Neuronal stem cell (in vitro differentiated cells): ENCODE results near the gene GORASP2.

Experiments used
- DNase-seq: peaks from one replicate; pipeline ENCODE4 v3.0.0-alpha.2; 2013; ENCODE audit warnings: low spot score
- H2AFZ ChIP-seq: one replicate; pipeline ENCODE4 v1.6.1; 2013; ENCODE audit warnings: mild to moderate bottlenecking, low read length, inconsistent platforms
- H2AK5ac ChIP-seq: 2 replicates; pipeline ENCODE4 v1.6.1; 2013; ENCODE audit warnings: low read depth, mild to moderate bottlenecking, inconsistent platforms, low read length, moderate library complexity, mixed read lengths
- H2BK120ac ChIP-seq: 2 replicates; pipeline ENCODE4 v1.6.1; 2013; ENCODE audit warnings: low read depth, mild to moderate bottlenecking, inconsistent platforms, low read length, moderate library complexity, mixed read lengths
- H2BK12ac ChIP-seq: one replicate; pipeline ENCODE4 v1.6.1; 2013; ENCODE audit warnings: low read length, inconsistent platforms
- H2BK15ac ChIP-seq: 2 replicates; pipeline ENCODE4 v1.6.1; 2013; ENCODE audit warnings: mild to moderate bottlenecking, low read length, inconsistent platforms, mixed read lengths
- H2BK5ac ChIP-seq: one replicate; pipeline ENCODE4 v1.6.1; 2013; ENCODE audit warnings: inconsistent platforms, mild to moderate bottlenecking, low read length, moderate library complexity
- H3K14ac ChIP-seq: one replicate; pipeline ENCODE4 v1.6.1; 2013; ENCODE audit warnings: low read length, inconsistent platforms
- H3K18ac ChIP-seq: 2 replicates; pipeline ENCODE4 v1.6.1; 2013; ENCODE audit warnings: low read length, inconsistent platforms
- H3K23ac ChIP-seq: 2 replicates; pipeline ENCODE4 v1.6.1; 2013; ENCODE audit warnings: low read depth, mild to moderate bottlenecking, mixed read lengths, low read length, inconsistent platforms; ENCODE audit not compliant: poor library complexity
- H3K27ac ChIP-seq: replicated peaks from 3 replicates; pipeline ENCODE4 v1.5.1; 2013; ENCODE audit warnings: low read length, inconsistent platforms
- H3K27me3 ChIP-seq, 3 experiments: 2 replicates each; pipeline ENCODE4 v1.6.1; 2013; ENCODE audit warnings: low read length in 3 of 3, mild to moderate bottlenecking in 2 of 3, inconsistent platforms in 1 of 3, low read depth in 1 of 3, mixed read lengths in 1 of 3, moderate library complexity in 1 of 3; ENCODE audit not compliant: control insufficient read depth in 3 of 3, insufficient read depth in 3 of 3
- H3K36me3 ChIP-seq, 2 donors: replicated peaks in 1 of 2; 2 replicates each; pipeline ENCODE4 v1.6.1; 2013; ENCODE audit warnings: low read length in 2 of 2; ENCODE audit not compliant: control insufficient read depth in 2 of 2, insufficient read depth in 2 of 2
- H3K4ac ChIP-seq: 2 replicates; pipeline ENCODE4 v1.6.1; 2013; ENCODE audit warnings: inconsistent platforms, mild to moderate bottlenecking, low read length, moderate library complexity
- H3K4me1 ChIP-seq, 2 donors: 1 replicate in 1 of 2; 2 replicates in 1 of 2; pipeline ENCODE4 v1.6.1; 2013; ENCODE audit warnings: low read length in 2 of 2, low read depth in 1 of 2; ENCODE audit not compliant: control insufficient read depth in 2 of 2, insufficient read depth in 1 of 2
- H3K4me2 ChIP-seq: one replicate; pipeline ENCODE4 v1.6.1; 2013; ENCODE audit warnings: mild to moderate bottlenecking, low read length, inconsistent platforms; ENCODE audit not compliant: insufficient read depth, poor library complexity, severe bottlenecking
- H3K4me3 ChIP-seq, 2 donors: 2 replicates each; pipeline ENCODE4 v1.5.1; 2013; ENCODE audit warnings: low read length in 2 of 2, mild to moderate bottlenecking in 2 of 2, inconsistent platforms in 1 of 2, moderate library complexity in 1 of 2
- H3K79me1 ChIP-seq: one replicate; pipeline ENCODE4 v1.6.1; 2013; ENCODE audit warnings: low read depth, mild to moderate bottlenecking, inconsistent platforms, low read length, moderate library complexity
- H3K9ac ChIP-seq: one replicate; pipeline ENCODE4 v1.6.1; 2013; ENCODE audit warnings: mild to moderate bottlenecking, low read depth, low read length, inconsistent platforms; ENCODE audit not compliant: poor library complexity
- H3K9me3 ChIP-seq, 2 donors: replicated peaks in 1 of 2; 2 replicates each; pipeline versions ENCODE3 to v1.6.1; 2013; ENCODE audit warnings: low read length in 2 of 2, mild to moderate bottlenecking in 2 of 2, inconsistent platforms in 1 of 2, low read depth in 1 of 2, mixed read lengths in 1 of 2, moderate library complexity in 1 of 2; ENCODE audit not compliant: control insufficient read depth in 2 of 2, insufficient read depth in 1 of 2
- H4K8ac ChIP-seq: one replicate; pipeline ENCODE4 v1.6.1; 2013; ENCODE audit warnings: low read depth, mild to moderate bottlenecking, inconsistent platforms, low read length, moderate library complexity
- H4K91ac ChIP-seq: one replicate; pipeline ENCODE4 v1.6.1; 2013; ENCODE audit warnings: low read length, low read depth, mild to moderate bottlenecking, inconsistent platforms; ENCODE audit not compliant: poor library complexity
- WGBS, 2 donors: extraction: QIAGEN DNeasy Blood & Tissue Kit; methylation state at CpG; one replicate each; pipeline ENCODE4 v1.1.7; 2013; ENCODE audit warnings: missing lambda C conversion rate in 2 of 2, mixed read lengths in 1 of 2; ENCODE audit not compliant: insufficient read length in 2 of 2, insufficient replicate concordance in 1 of 2; ENCODE audit errors: extremely low coverage in 2 of 2; 5-methylcytosine and 5-hydroxymethylcytosine counted together

The GORASP2 gene

DNA sequence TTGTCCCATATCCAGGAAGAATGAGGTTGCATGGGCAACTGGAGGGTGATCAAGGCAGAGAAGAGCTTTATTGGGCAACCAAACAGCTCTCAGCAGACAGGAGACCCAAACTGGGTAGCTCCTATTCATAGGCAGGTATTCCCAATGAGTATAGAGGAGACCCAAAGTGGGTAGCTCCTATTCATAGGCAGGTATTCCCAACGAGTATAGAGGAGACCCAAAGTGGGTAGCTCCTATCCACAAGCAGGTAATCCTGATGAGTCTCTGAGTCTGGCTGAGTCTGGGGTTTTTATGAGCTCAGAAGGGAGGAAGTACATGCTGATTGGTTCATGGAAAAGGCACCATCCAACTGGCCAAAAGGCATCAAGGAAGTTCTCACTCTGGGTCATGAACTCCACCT is 5.3 kb upstream of the GORASP2 start:
- H3K18ac ChIP-seq = no peak overlapping the region
- no peak overlapping the region for H2BK120ac ChIP-seq
- H2BK12ac ChIP-seq = no peak overlapping the region
- no peaks in the 10 kb centered on the region for H3K79me1 ChIP-seq
- no peaks in the 10 kb centered on the region for H3K27me3 ChIP-seq
- no peak overlapping the region for H3K4me3 ChIP-seq
- WGBS, 2 donors = no CpG with 5 or more reads among the region's 1 CpG
- no peak overlapping the region for H2BK15ac ChIP-seq
- H4K91ac ChIP-seq = no peak overlapping the region
- H3K4me2 ChIP-seq = no peak overlapping the region
- H3K36me3 ChIP-seq = no peaks in the 10 kb centered on the region
- no peak overlapping the region for H3K9ac ChIP-seq
- no peak overlapping the region for H2BK5ac ChIP-seq
- no peak overlapping the region for H3K4ac ChIP-seq
- no peak overlapping the region for H3K23ac ChIP-seq
- peaks cover 5 to 24% of the 10 kb centered on the region in 2 donors for H3K9me3 ChIP-seq
- DNase-seq = no peak
- H3K14ac ChIP-seq = no peak overlapping the region
- no peak overlapping the region for H3K27ac ChIP-seq
- H2AK5ac ChIP-seq = no peak overlapping the region
- no peak overlapping the region for H4K8ac ChIP-seq
- H2AFZ ChIP-seq = no peak overlapping the region
- peaks cover 0 to 4% of the 10 kb centered on the region in 2 donors for H3K4me1 ChIP-seq

DNA sequence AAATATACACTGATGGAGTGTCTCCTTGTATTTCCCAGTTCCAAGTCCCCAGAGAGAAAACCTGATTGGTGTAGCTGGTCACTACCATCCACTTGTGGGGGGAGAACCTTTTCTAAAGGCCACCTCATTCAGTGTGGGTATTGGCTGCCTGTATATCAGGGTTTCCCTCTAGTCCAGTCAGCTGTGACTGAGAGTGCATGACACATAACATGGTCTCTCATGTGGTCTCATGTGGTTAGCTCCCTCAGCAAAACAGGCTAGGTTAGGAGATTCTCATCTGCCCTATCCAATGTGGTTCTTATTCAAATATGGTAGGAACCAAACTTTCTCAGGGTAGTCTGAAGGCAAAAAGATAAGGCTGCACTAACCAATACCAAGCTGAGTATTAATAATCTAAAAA is 4.1 kb upstream of the GORASP2 start:
- Histone ChIP-seq H3K4me2 (no peak overlapping the region), H3K9ac (no peak overlapping the region), H3K27ac (no peak overlapping the region), H3K23ac (no peak overlapping the region), H3K4me1 (peaks cover 2 to 4% of the 10 kb centered on the region in 2 donors), H3K18ac (no peak overlapping the region), H3K9me3 (peaks cover 5 to 24% of the 10 kb centered on the region in 2 donors), H4K8ac (no peak overlapping the region), H4K91ac (no peak overlapping the region), H3K27me3 (no peaks in the 10 kb centered on the region), H2AFZ (no peak overlapping the region), H3K4ac (no peak overlapping the region), H2BK15ac (no peak overlapping the region), H3K14ac (no peak overlapping the region), H2BK5ac (no peak overlapping the region), H2BK12ac (no peak overlapping the region), H3K79me1 (peaks cover 4% of the 10 kb centered on the region), H3K4me3 (no peak overlapping the region), H3K36me3 (no peaks in the 10 kb centered on the region), H2AK5ac (no peak overlapping the region), H2BK120ac (no peak overlapping the region)
- DNase-seq = no peak

- Histone ChIP-seq H3K4ac (no peak overlapping the region), H3K27ac (no peak overlapping the region), H3K4me1 (peaks cover 10% of the 10 kb centered on the region in 2 donors), H4K91ac (no peak overlapping the region), H4K8ac (no peak overlapping the region), H3K14ac (no peak overlapping the region), H3K23ac (no peak overlapping the region), H3K9ac (no peak overlapping the region), H2BK120ac (no peak overlapping the region), H2BK15ac (no peak overlapping the region), H2AK5ac (no peak overlapping the region), H2BK5ac (no peak overlapping the region), H2AFZ (no peak overlapping the region), H3K4me3 (no peak overlapping the region), H2BK12ac (no peak overlapping the region), H3K79me1 (peaks cover 4% of the 10 kb centered on the region), H3K9me3 (peaks cover 5 to 24% of the 10 kb centered on the region in 2 donors), H3K4me2 (no peak overlapping the region), H3K27me3 (no peaks in the 10 kb centered on the region), H3K36me3 (peaks cover 0 to 2% of the 10 kb centered on the region in 2 donors), H3K18ac (no peak overlapping the region)
- WGBS, 2 donors = no CpG with 5 or more reads among the region's 3 CpGs
- DNase-seq = no peak
These were observed 3.1 kb upstream of the GORASP2 start for GRCh38 chr2:170925923-170926322.

DNA sequence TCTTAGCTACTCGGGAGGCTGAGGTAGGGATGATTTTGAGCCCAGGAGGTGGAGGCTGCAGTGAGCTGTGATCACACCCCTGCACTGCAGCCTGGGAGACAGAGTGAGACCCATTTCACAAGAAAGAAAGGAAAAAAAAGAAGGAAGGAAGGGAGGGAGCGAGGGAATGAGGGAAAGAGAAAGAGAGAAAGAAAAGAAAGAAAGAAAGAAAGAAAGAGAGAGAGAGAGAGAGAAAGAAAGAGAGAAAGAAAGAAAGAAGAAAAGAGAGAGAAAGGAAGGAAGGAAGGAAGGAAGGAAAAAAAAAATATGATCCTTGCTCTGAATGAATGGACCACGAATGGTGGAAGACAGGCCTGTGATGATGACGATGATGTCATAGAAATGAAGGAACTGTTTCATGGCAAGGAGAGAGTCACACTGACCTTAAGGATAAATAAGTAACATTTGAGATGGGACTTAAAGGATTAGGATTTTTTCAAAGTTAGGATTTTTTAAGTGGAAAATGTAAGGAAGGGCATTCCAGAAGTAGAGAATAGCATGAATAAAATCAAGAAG is 2.2 kb upstream of the GORASP2 start:
- no peak overlapping the region for H3K23ac ChIP-seq
- no peak overlapping the region for H4K91ac ChIP-seq
- no peak overlapping the region for H3K4me2 ChIP-seq
- H3K9me3 ChIP-seq = peaks cover 5 to 24% of the 10 kb centered on the region in 2 donors
- no peak overlapping the region for H2AFZ ChIP-seq
- no peak overlapping the region for H4K8ac ChIP-seq
- no peaks in the 10 kb centered on the region for H3K27me3 ChIP-seq
- H2AK5ac ChIP-seq = no peak overlapping the region
- H2BK5ac ChIP-seq = no peak overlapping the region
- H3K18ac ChIP-seq = no peak overlapping the region
- H3K79me1 ChIP-seq = peaks cover 4% of the 10 kb centered on the region
- no peak overlapping the region for H3K4ac ChIP-seq
- no peak overlapping the region for H3K27ac ChIP-seq
- no peak overlapping the region for H3K4me3 ChIP-seq
- no peak overlapping the region for H3K14ac ChIP-seq
- H2BK12ac ChIP-seq = no peak overlapping the region
- DNase-seq = no peak
- no peak overlapping the region for H2BK120ac ChIP-seq
- WGBS, 2 donors = no CpG with 5 or more reads among the region's 4 CpGs
- H3K36me3 ChIP-seq = peaks cover 0 to 2% of the 10 kb centered on the region in 2 donors
- H2BK15ac ChIP-seq = no peak overlapping the region
- no peak overlapping the region for H3K9ac ChIP-seq
- H3K4me1 ChIP-seq = peaks cover 10 to 14% of the 10 kb centered on the region in 2 donors
